ENCODE results near the gene PTPRM. TPM values are rescaled to one million over a fixed set of nuclear protein-coding genes. Genes with fewer than 3 reads are reported as not detected.
"Not testable (repeated sequence)": the region's sequence is repeated elsewhere in the genome, so short reads cannot be mapped to it uniquely, and the experiment has no call there.

PTPRM gene
- total and polyA plus RNA-seq, 2 experiments from 2014 or later, result 1.6 to 5.3 TPM

GRCh38 chr18:7735626-7736175 is 168.6 kb downstream of the PTPRM start (continued):
- TF ChIP-seq, protein P1, sequence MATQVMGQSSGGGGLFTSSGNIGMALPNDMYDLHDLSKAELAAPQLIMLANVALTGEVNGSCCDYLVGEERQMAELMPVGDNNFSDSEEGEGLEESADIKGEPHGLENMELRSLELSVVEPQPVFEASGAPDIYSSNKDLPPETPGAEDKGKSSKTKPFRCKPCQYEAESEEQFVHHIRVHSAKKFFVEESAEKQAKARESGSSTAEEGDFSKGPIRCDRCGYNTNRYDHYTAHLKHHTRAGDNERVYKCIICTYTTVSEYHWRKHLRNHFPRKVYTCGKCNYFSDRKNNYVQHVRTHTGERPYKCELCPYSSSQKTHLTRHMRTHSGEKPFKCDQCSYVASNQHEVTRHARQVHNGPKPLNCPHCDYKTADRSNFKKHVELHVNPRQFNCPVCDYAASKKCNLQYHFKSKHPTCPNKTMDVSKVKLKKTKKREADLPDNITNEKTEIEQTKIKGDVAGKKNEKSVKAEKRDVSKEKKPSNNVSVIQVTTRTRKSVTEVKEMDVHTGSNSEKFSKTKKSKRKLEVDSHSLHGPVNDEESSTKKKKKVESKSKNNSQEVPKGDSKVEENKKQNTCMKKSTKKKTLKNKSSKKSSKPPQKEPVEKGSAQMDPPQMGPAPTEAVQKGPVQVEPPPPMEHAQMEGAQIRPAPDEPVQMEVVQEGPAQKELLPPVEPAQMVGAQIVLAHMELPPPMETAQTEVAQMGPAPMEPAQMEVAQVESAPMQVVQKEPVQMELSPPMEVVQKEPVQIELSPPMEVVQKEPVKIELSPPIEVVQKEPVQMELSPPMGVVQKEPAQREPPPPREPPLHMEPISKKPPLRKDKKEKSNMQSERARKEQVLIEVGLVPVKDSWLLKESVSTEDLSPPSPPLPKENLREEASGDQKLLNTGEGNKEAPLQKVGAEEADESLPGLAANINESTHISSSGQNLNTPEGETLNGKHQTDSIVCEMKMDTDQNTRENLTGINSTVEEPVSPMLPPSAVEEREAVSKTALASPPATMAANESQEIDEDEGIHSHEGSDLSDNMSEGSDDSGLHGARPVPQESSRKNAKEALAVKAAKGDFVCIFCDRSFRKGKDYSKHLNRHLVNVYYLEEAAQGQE (IDR thresholded peaks at IDR 0.05; ENCODE audit: unreplicated experiment), result no peak
- TF ChIP-seq EZH2phosphoT487 (IDR thresholded peaks at IDR 0.05; ENCODE audit: unreplicated experiment) (no peak), EZH2 (IDR thresholded peaks at IDR 0.05; ENCODE audit: low read depth, unreplicated experiment) (no peak)

- not testable (repeated sequence) for H3K36me3 ChIP-seq (ENCODE audit: insufficient read depth); H3K4me3 ChIP-seq; H4K20me1 ChIP-seq (replicated peaks; ENCODE audit: insufficient read depth); H3K9me2 ChIP-seq (ENCODE audit: insufficient read depth); ATAC-seq; H3K27me3 ChIP-seq (ENCODE audit: insufficient read depth); H3F3A ChIP-seq (replicated peaks; ENCODE audit: low read depth); H3K27ac Mint-ChIP-seq; H3K4me2 ChIP-seq; DNase-seq (ENCODE audit: low spot score); H3K27ac ChIP-seq (ENCODE audit: low read depth); H2AFZ ChIP-seq; H3K4me3 Mint-ChIP-seq; H3K79me2 ChIP-seq (replicated peaks; ENCODE audit: insufficient read depth)
- H3K4me1 ChIP-seq (ENCODE audit: insufficient read depth), result peaks cover 37% of the 10 kb centered on the region
- peaks cover 12% of the 10 kb centered on the region; the same call in 2 of the 3 replicates for H3K36me3 Mint-ChIP-seq (ENCODE audit: low read depth)
- H3K9me3 Mint-ChIP-seq, result peaks cover 25% of the 10 kb centered on the region; the same call in 2 of the 3 replicates
- H3K4me1 Mint-ChIP-seq, result peaks cover 36% of the 10 kb centered on the region
- peaks cover 11% of the 10 kb centered on the region for H3K27me3 Mint-ChIP-seq (ENCODE audit: insufficient read depth, low read depth, poor library complexity)
Observed at GRCh38 chr18:7736526-7736925, 169.4 kb downstream of the PTPRM start.

GRCh38 chr18:7737550-7737949 is 170.4 kb downstream of the PTPRM start:
- Histone ChIP-seq H3K9me2 (ENCODE audit: insufficient read depth) (no peaks in the 10 kb centered on the region), H3K27ac (ENCODE audit: low read depth) (no peak overlapping the region), H3K4me2 (no peak overlapping the region), H3F3A (replicated peaks; ENCODE audit: low read depth) (no peaks in the 10 kb centered on the region), H3K27me3 (ENCODE audit: insufficient read depth) (no peaks in the 10 kb centered on the region), H2AFZ (no peak overlapping the region), H4K20me1 (replicated peaks; ENCODE audit: insufficient read depth) (no peaks in the 10 kb centered on the region), H3K4me3 (no peak overlapping the region), H3K79me2 (replicated peaks; ENCODE audit: insufficient read depth) (no peaks in the 10 kb centered on the region), H3K36me3 (ENCODE audit: insufficient read depth) (no peaks in the 10 kb centered on the region), H3K4me1 (ENCODE audit: insufficient read depth) (peaks cover 46% of the 10 kb centered on the region)
- no peak for DNase-seq (ENCODE audit: low spot score)
- H3K27ac Mint-ChIP-seq, result no peak overlapping the region
- peaks cover 24% of the 10 kb centered on the region; the same call in 2 of the 3 replicates for H3K9me3 Mint-ChIP-seq
- H3K27me3 Mint-ChIP-seq (ENCODE audit: insufficient read depth, low read depth, poor library complexity), result peaks cover 11% of the 10 kb centered on the region
- no peak overlapping the region for H3K4me3 Mint-ChIP-seq
- no peak for ATAC-seq
- H3K36me3 Mint-ChIP-seq (ENCODE audit: low read depth), result peaks cover 12% of the 10 kb centered on the region; the same call in 2 of the 3 replicates
- peaks cover 44% of the 10 kb centered on the region for H3K4me1 Mint-ChIP-seq
- no peak for TF ChIP-seq JUNB (IDR thresholded peaks at IDR 0.05; ENCODE audit: unreplicated experiment)
- no peak for TF ChIP-seq STAT1 (IDR thresholded peaks at IDR 0.05; ENCODE audit: unreplicated experiment)
- no peak for TF ChIP-seq ZNF462 (CRISPR knock-in tag; IDR thresholded peaks at IDR 0.05)
- TF ChIP-seq CREB1 (CRISPR knock-in tag; IDR thresholded peaks at IDR 0.05; ENCODE audit: low read depth), result no peak
- TF ChIP-seq, protein P2, sequence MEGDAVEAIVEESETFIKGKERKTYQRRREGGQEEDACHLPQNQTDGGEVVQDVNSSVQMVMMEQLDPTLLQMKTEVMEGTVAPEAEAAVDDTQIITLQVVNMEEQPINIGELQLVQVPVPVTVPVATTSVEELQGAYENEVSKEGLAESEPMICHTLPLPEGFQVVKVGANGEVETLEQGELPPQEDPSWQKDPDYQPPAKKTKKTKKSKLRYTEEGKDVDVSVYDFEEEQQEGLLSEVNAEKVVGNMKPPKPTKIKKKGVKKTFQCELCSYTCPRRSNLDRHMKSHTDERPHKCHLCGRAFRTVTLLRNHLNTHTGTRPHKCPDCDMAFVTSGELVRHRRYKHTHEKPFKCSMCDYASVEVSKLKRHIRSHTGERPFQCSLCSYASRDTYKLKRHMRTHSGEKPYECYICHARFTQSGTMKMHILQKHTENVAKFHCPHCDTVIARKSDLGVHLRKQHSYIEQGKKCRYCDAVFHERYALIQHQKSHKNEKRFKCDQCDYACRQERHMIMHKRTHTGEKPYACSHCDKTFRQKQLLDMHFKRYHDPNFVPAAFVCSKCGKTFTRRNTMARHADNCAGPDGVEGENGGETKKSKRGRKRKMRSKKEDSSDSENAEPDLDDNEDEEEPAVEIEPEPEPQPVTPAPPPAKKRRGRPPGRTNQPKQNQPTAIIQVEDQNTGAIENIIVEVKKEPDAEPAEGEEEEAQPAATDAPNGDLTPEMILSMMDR (conservative IDR thresholded peaks at IDR 0.05; ENCODE audit: low read depth in 2 of 2), result no peak
- TF ChIP-seq POLR2AphosphoS5 (IDR thresholded peaks at IDR 0.05; ENCODE audit: low read depth), result no peak
